HG03025 (cell line): Measurements from ENCODE around the gene TARP.
A peak's percentile ranks its signal among the peaks of the same experiment; 100 is the strongest.

Experiments used
- ATAC-seq: cut with Tn5 transposase; IDR thresholded peaks from one replicate; pipeline ENCODE4 v1.9.1; 2021; ENCODE audit warnings: mild to moderate bottlenecking, moderate library complexity; ENCODE audit not compliant: unreplicated experiment, low FRiP score

The TARP gene

DNA sequence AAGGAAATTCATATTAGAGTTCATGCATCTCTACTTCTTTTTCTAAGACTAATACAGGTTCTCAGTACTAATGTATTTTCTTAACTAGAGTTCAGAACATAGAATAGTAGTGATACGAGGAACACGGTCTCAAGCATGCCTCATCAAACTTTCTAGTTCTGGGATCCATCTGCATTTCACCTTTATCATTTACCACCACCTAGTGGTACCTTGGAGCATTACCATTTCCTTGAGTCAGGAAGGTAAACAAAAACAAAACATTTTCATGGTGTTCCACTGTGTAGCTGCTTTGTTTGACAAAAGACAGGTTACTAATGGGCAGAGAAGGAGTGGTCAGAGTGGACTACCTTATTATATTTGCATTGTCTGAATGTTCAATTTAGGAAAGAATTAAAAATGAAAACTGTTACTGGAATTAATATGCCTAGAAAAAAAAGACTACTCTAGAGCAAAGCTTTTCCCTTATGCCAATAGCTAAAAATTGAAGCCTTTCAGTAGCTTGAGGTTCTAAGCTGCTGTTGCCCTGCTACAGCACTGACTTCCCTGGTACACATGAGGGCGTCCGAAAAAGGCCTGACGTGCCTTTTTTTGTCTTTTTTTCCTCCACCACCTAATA lies 50.8 kb downstream of the TARP start:
- ATAC-seq = no peak

DNA sequence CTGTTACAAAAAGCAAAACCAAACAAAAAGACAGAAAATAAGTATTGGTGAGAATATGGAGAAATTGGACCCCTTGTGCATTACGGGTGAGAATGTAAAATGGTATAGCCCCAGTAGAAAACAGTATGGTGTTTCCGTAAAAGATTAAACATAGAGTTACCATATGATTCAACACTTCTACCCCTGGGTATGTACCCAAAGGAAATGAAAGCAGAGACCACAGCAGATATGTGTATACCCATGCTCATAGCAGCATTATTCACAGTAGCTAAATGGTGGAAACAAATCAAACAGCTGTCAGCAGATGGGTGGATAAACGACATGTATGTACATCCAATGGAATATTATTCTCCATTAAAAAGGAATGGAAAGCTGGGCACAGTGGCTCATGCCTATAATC lies 53.0 kb downstream of the TARP start:
- ATAC-seq = no peak

DNA sequence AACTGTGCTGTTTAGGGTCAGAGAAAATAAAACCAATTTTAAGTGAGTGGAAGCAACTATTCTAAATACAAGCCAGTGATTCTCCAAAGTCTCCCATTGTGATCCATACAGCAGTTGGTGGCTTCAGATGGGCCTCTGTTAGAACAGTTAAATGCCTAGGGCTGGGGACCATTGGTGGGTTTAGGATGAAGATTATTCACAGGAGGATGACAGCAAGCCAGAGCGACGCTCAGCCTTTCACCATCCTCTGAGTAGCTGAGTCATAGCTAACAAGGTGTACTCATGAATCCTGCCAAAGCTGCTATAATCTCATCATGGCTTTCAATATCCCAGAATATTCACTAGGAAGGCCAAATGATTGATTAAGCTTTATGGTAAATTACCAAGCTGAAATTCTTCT lies 55.8 kb downstream of the TARP start:
- ATAC-seq = no peak

DNA sequence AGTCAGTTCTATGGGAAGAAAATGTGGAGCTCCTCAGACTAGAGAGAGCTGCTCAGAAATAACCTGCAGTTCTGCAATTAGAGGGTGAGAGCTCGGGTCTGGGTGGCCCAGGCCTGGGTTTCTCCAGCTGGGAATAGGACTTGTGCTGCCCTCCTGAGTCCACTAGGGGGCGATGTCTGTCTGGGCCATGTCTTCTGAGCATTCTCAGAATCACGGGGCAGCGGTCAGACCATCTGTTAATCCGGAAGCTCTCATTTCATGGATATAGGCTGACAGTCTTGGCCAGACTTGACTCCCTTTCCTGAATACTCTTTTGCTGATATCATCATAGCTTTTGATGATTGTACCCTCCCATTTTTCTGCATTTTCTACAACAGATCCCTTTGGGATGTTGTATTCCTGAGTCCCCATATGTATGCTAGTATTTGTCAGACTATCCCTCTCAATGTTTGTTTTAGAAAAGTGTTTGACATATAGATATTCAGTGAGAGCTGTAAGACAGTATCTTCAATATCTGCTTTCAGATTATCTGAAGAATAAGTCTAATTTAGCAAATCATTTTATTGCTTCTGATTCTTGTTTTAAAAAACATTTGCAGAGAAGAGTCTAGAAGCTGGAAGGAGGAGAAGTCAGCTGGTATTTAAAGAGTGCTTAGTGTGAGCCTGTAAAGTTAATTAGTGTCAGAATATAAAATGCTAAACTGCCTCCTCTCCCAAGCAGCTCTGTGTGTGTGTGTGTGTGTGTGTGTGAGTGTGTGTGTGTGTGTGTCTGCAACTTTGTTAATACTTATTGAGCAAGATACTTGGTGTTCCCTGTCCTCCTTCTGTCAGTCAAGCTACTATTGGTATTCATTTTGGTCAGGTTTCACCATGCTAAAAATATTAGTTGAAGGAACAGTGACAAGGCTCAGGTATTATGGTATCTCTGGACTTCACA lies 57.4 kb downstream of the TARP start:
- ATAC-seq = peak; percentile 96

DNA sequence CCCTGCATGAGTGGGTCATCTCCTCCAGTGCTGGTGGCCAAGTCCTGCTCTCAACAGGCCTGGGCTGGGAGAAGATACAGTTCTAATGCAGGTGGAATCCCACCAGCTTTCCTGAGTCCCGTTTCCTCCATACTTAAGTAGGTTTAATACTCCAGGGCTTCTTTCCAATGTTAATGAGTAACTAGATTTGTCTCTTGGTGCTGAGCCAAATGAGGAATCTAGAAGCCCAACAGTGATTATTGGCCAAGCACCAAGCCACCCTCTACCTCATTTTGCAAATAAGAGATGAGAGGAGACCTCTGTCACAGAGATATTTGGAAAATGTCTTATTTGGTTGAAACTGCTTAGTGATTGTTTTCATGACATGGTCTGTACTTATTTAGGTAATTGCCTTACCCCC lies 58.3 kb downstream of the TARP start:
- no peak for ATAC-seq

DNA sequence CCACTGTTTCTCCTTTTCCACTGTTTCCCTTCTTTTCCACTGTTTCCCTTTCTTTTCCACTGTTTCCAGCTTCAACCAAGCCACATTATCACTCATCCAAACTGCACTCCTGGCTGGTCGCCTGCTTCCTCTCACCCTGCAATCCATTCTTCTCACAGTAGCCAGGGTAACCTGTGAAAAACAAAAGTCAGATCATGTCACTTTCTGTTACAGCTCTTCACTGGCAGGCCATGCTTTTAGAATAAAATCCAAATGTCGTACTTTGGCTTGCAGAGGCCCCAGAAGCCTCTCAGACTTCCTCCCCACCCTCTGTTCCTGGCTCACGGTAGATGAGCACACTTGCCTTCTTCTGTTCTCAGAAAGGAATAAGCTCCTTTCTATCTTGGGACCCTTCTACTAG lies 61.5 kb downstream of the TARP start:
- no peak for ATAC-seq

DNA sequence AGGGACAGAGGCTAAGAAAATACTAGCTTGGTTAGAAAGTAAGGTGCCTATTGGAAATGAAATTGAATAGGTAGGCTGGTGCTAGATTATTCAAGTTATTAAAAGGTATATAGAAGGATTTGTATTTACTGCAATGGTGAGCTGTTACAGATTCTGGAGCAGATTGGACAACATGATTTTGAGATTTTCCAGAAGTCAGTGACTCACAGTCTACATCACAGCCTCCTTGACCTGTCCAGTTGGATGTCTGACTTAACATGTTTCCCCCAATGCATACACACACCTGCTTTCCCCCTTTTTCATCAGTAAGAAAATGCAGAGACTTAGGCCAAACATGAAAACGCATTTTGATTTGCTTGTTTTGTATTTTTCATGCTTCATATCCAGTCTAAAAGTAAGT lies 62.0 kb downstream of the TARP start:
- no peak for ATAC-seq
